Measurements from ENCODE around the gene SAMD4B.
"Not testable (repeated sequence)": the region's sequence is repeated elsewhere in the genome, so short reads cannot be mapped to it uniquely, and the experiment has no call there.

Gene SAMD4B

GRCh38 chr19:39325778-39326665 lies 16.2 kb upstream of the SAMD4B start:
- DNase-seq (ENCODE audit: low read depth) = no peak
- in situ Hi-C loops (cut with HindIII; ENCODE audit: low sequenced_read_pairs) = no loop called here
- no peak overlapping the region for H3K4me3 ChIP-seq (ENCODE audit: low read depth, low read length)
- TF ChIP-seq, protein P1, sequence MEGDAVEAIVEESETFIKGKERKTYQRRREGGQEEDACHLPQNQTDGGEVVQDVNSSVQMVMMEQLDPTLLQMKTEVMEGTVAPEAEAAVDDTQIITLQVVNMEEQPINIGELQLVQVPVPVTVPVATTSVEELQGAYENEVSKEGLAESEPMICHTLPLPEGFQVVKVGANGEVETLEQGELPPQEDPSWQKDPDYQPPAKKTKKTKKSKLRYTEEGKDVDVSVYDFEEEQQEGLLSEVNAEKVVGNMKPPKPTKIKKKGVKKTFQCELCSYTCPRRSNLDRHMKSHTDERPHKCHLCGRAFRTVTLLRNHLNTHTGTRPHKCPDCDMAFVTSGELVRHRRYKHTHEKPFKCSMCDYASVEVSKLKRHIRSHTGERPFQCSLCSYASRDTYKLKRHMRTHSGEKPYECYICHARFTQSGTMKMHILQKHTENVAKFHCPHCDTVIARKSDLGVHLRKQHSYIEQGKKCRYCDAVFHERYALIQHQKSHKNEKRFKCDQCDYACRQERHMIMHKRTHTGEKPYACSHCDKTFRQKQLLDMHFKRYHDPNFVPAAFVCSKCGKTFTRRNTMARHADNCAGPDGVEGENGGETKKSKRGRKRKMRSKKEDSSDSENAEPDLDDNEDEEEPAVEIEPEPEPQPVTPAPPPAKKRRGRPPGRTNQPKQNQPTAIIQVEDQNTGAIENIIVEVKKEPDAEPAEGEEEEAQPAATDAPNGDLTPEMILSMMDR (IDR thresholded peaks at IDR 0.05; ENCODE audit: low read depth, low read length, missing control alignments) = no peak

DNA sequence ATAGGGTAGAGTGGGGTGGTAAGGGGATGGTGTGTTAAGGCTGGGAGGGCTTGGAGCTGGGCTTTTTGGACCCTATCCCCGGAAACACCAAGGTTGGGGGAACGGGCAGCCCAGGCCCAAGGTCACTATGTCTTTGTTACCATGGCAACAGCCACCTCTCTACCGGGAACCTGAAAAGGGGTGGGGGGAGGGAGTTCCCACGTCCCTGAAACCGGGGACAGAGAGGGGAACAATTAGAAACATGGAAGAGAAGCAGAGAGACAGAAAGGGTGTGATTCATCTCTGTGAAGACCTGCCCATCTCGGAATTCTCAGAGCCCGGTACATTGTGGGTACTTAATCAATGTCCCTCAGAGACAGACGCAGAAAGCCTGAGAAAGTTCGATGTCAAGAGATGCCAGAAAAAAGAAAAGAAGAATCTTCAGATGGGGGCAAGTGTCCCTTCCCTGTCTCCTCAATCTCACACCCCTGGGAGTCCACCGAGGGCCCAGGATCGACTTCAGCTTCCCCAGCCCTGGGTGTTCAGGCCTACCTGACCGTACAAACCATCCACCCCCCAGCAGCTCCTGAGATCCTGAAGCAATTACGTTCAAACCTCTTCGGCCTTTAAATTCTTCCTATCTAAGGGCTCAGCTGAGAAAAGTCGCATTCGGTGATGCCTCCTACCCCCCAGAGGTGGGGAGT lies 14.7 kb upstream of the SAMD4B start:
- TF ChIP-seq, protein P1 (IDR thresholded peaks at IDR 0.05; ENCODE audit: low read depth, low read length, missing control alignments) = no peak
- DNase-seq (ENCODE audit: low read depth) = no peak
- H3K4me3 ChIP-seq (ENCODE audit: low read depth, low read length) = no peak overlapping the region
- in situ Hi-C loops (cut with HindIII; ENCODE audit: low sequenced_read_pairs) = no loop called here

DNA sequence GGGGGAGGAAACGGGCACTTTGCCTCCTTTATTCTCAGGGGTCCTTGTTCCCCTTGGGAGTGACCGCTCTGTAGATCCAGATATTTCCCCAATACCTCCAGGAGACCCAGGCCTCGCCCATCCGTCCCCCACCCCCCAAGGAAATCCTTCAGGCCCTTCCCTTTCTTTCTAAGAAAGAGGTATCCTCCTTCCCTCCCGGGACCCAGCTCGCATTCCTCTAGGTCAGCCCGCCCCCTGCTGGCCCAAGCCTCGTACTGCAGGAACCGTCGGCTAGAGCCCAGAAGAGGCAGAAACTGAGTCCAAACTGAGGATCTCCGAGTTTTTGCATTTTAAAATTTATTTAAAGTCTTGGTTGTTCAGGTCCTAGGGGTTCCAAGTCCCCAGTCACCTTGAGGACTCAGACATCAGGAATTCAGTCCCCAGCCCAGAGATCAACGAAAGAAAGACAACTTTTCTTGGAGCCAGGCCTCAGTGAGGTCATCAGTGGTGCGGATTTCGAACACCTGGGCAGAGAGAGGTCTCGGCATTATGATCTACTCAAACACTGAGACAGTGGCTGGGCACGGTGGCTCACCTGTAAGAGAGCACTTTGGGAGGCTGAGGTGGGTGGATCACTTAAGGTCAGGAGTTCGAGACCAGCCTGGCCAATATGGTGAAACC lies 14.0 kb upstream of the SAMD4B start:
- peak; percentile 42 for DNase-seq (ENCODE audit: low read depth)
- TF ChIP-seq, protein P1 (IDR thresholded peaks at IDR 0.05; ENCODE audit: low read depth, low read length, missing control alignments) = peak; percentile 96
- no peak overlapping the region for H3K4me3 ChIP-seq (ENCODE audit: low read depth, low read length)
- in situ Hi-C loops (cut with HindIII; ENCODE audit: low sequenced_read_pairs) = no loop called here

DNA sequence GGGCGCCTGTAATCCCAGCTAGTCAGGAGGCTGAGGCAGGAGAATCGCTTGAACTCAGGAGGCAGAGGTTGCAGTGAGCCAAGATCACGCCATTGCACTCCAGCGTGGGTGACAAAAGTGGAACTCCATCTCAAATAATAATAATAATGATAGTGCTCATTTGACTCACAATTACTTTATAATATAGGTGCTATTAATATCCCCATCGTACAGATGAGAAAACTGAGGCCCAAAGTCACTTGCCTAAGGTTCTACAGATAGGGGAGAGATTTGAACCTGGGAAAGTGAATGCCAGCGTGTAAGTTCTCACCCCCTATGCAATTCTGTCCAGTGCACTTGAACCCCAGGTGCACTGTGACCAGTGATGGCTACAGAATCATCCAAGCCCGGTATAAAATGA lies 12.3 kb upstream of the SAMD4B start:
- DNase-seq (ENCODE audit: low read depth) = no peak
- in situ Hi-C loops (cut with HindIII; ENCODE audit: low sequenced_read_pairs) = no loop called here
- TF ChIP-seq, protein P1 (IDR thresholded peaks at IDR 0.05; ENCODE audit: low read depth, low read length, missing control alignments) = no peak
- H3K4me3 ChIP-seq (ENCODE audit: low read depth, low read length) = no peak overlapping the region

- no peak overlapping the region for H3K4me3 ChIP-seq (ENCODE audit: low read depth, low read length)
- in situ Hi-C loops (cut with HindIII; ENCODE audit: low sequenced_read_pairs) = no loop called here
- DNase-seq (ENCODE audit: low read depth) = no peak
- TF ChIP-seq, protein P1 (IDR thresholded peaks at IDR 0.05; ENCODE audit: low read depth, low read length, missing control alignments) = no peak
These were observed 9.9 kb upstream of the SAMD4B start for GRCh38 chr19:39332293-39332692.

DNA sequence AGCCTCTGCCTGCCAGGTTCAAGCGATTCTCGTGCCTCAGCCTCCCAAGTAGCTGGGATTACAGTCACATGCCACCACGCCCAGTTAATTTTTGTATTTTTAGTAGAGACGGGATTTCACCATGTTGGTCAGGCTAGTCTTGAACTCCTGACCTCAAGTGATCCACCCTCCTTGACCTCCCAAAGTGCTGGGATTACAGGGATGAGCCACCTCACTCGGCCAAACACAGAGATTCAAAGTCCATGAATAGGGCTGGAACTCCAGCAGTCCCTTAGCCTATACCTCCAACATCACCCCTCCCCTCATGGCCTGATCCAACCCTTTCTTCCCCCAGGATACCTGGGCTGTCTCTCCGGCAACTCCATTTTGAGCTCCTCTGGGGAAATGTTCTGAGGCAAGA lies 9.5 kb upstream of the SAMD4B start:
- DNase-seq (ENCODE audit: low read depth); in situ Hi-C loops (cut with HindIII; ENCODE audit: low sequenced_read_pairs); H3K4me3 ChIP-seq (ENCODE audit: low read depth, low read length): not testable (repeated sequence)

All from astrocyte of the cerebellum (primary cell).